Measurements from ENCODE around the gene ILRUN. TPM values are rescaled to one million over a fixed set of nuclear protein-coding genes. Genes with fewer than 3 reads are reported as not detected.
"Not testable (repeated sequence)": the region's sequence is repeated elsewhere in the genome, so short reads cannot be mapped to it uniquely, and the experiment has no call there.

Gene ILRUN
- total RNA-seq, 1 donor from 2014 or later = 84.4 TPM

DNA sequence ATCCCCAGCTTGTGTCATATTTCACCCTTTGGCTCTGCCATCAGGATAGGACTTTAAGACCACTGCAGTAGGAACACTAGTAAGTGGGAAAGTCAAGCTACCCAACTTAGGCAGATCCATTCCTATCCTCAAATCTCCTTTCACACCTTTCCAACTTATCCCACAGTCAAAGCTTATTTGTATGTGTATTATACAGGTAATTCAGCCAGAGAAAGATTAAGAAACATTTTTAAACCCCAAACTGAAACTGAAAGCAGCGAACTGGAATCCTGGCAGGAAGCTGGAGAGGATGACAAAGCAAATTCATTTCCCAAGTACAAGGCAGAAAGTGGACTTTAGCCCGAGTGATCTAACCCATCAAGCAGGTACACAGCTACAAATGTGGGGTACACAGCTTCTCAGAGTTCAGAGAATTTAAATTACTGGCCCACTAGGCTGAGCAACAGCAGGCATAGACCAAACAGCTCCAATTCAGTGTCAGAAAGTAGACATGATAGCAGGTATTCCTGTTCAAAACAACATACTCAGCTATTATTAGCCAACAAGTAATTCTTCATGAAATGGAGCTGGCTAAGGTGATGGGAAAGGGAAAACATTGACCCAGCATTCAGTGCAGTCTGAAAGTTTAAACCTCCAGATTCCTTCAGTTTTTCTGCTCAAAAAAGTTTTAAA, 39.1 kb downstream of the ILRUN start:
- H3K27me3 Mint-ChIP-seq = no peaks in the 10 kb centered on the region
- no peak for DNase-seq
- peak overlapping the region; percentile 92 for H3K27ac Mint-ChIP-seq
- peak overlapping the region; percentile 74 for H3K4me3 Mint-ChIP-seq
- CTCF ChIA-PET = no interaction called here
- H3K4me1 Mint-ChIP-seq = peaks cover 63% of the 10 kb centered on the region
- ATAC-seq (ENCODE audit: low read depth) = no peak
- H3K9me3 Mint-ChIP-seq = no peaks in the 10 kb centered on the region
- intact Hi-C loops (cut with micrococcal nuclease) = loop anchor here (2.0 to 5.0 kb wide), 3 partner anchors 15 to 99 kb away; partner anchors contain the start of genes ILRUN and SNRPC
- H3K36me3 Mint-ChIP-seq (ENCODE audit: low read depth) = peaks cover 17% of the 10 kb centered on the region
- TF ChIP-seq CTCF (IDR thresholded peaks at IDR 0.05) = no peak
- POLR2A ChIA-PET = interaction anchor here (0.9 to 6.3 kb wide), 8 partner anchors 14 to 420 kb away, joined by 3 to 87 read pairs (median 8); partner anchors contain the start of genes HMGA1, ILRUN and SNRPC

DNA sequence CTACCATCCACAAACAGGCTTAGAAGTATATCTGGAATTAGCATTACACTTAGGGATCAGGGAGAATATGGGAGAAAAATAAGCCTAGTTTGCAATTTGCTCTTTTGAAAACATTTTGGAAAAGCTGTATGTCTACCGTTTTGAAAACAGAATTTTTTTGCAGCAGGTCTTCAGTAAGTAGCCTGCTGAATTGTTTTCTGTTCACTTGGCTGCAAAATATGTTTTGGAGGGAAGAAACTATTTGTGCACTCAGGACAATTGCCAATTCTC, 39.6 kb downstream of the ILRUN start:
- ATAC-seq (ENCODE audit: low read depth) = no peak
- ChIA-PET CTCF (no interaction called here), POLR2A (interaction anchor here (0.9 to 6.3 kb wide), 9 partner anchors 8 to 420 kb away, joined by 3 to 87 read pairs (median 3); partner anchors contain the start of genes HMGA1, ILRUN and SNRPC)
- Mint-ChIP-seq H3K4me1 (peaks cover 60% of the 10 kb centered on the region), H3K4me3 (peak overlapping the region; percentile 74), H3K27me3 (no peaks in the 10 kb centered on the region), H3K27ac (peak overlapping the region; percentile 92), H3K9me3 (no peaks in the 10 kb centered on the region), H3K36me3 (ENCODE audit: low read depth) (peaks cover 19% of the 10 kb centered on the region)
- TF ChIP-seq CTCF (IDR thresholded peaks at IDR 0.05) = no peak
- DNase-seq = no peak
- intact Hi-C loops (cut with micrococcal nuclease) = loop anchor here (2.0 to 5.0 kb wide), 3 partner anchors 16 to 100 kb away; partner anchors contain the start of genes ILRUN and SNRPC

GRCh38 chr6:34656378-34657036, 40.1 kb downstream of the ILRUN start:
- peaks cover 58% of the 10 kb centered on the region for H3K4me1 Mint-ChIP-seq
- DNase-seq (no peak), ATAC-seq (ENCODE audit: low read depth) (peak; percentile 79)
- peak overlapping the region; percentile 74 for H3K4me3 Mint-ChIP-seq
- intact Hi-C loops (cut with micrococcal nuclease) = loop anchor here (2.0 to 5.0 kb wide), 3 partner anchors 16 to 100 kb away; partner anchors contain the start of genes ILRUN and SNRPC
- peaks cover 22% of the 10 kb centered on the region for H3K36me3 Mint-ChIP-seq (ENCODE audit: low read depth)
- H3K27me3 Mint-ChIP-seq = no peaks in the 10 kb centered on the region
- peak overlapping the region; percentile 92 for H3K27ac Mint-ChIP-seq
- no peak for TF ChIP-seq CTCF (IDR thresholded peaks at IDR 0.05)
- ChIA-PET CTCF (interaction anchor here (0.7 kb wide), 1 partner anchor 125 kb away, joined by 3 read pairs; no protein-coding TSS in a partner anchor), POLR2A (interaction anchor here (0.9 to 6.3 kb wide), 9 partner anchors 8 to 419 kb away, joined by 3 to 87 read pairs (median 3); partner anchors contain the start of genes HMGA1, ILRUN and SNRPC)
- H3K9me3 Mint-ChIP-seq = no peaks in the 10 kb centered on the region

- Mint-ChIP-seq H3K4me1 (peaks cover 58% of the 10 kb centered on the region), H3K27ac (peak overlapping the region; percentile 92), H3K36me3 (ENCODE audit: low read depth) (peaks cover 27% of the 10 kb centered on the region), H3K4me3 (peak overlapping the region; percentile 74)
- ChIA-PET POLR2A (interaction anchor here (0.9 to 6.3 kb wide), 5 partner anchors 9 to 101 kb away, joined by 3 to 87 read pairs (median 21); partner anchors contain the start of genes ILRUN and SNRPC), CTCF (interaction anchor here (0.7 kb wide), 1 partner anchor 125 kb away, joined by 3 read pairs; no protein-coding TSS in a partner anchor)
- DNase-seq; H3K27me3 Mint-ChIP-seq; H3K9me3 Mint-ChIP-seq; ATAC-seq (ENCODE audit: low read depth): not testable (repeated sequence)
- intact Hi-C loops (cut with micrococcal nuclease) = loop anchor here (2.0 to 5.0 kb wide), 3 partner anchors 17 to 101 kb away; partner anchors contain the start of genes ILRUN and SNRPC
These were observed 40.6 kb downstream of the ILRUN start for GRCh38 chr6:34655876-34656377.

GRCh38 chr6:34654061-34654710, 42.4 kb downstream of the ILRUN start:
- TF ChIP-seq CTCF (IDR thresholded peaks at IDR 0.05) = no peak
- ChIA-PET CTCF (no interaction called here), POLR2A (interaction anchor here (0.6 to 6.3 kb wide), 5 partner anchors 10 to 70 kb away, joined by 3 to 87 read pairs (median 7); no protein-coding TSS in a partner anchor)
- Mint-ChIP-seq H3K27ac (peak overlapping the region; percentile 18), H3K4me3 (no peak overlapping the region), H3K4me1 (peaks cover 57% of the 10 kb centered on the region), H3K27me3 (no peaks in the 10 kb centered on the region), H3K9me3 (no peaks in the 10 kb centered on the region), H3K36me3 (ENCODE audit: low read depth) (peaks cover 37% of the 10 kb centered on the region)
- intact Hi-C loops (cut with micrococcal nuclease) = no loop called here
- no peak for ATAC-seq (ENCODE audit: low read depth)
- no peak for DNase-seq

All from activated B cell treated with CpG ODN at 0.5 μM for 24 hours (primary cell).